Nephron (organoid): Measurements from ENCODE around the gene RCSD1.
"Not testable (repeated sequence)": the region's sequence is repeated elsewhere in the genome, so short reads cannot be mapped to it uniquely, and the experiment has no call there.

Experiments used
- H3K27ac Mint-ChIP-seq, 3 experiments: 2 replicates each; pipeline ENCODE4 v1.8.0; 2020; ENCODE audit warnings: mixed read lengths in 3 of 3, mild to moderate bottlenecking in 2 of 3, moderate library complexity in 1 of 3
- H3K27me3 Mint-ChIP-seq: 2 replicates; pipeline ENCODE4 v1.8.0; 2021; ENCODE audit warnings: low read depth, mild to moderate bottlenecking, moderate library complexity, mixed read lengths
- H3K36me3 Mint-ChIP-seq: 2 replicates; pipeline ENCODE4 v1.8.0; 2020; ENCODE audit warnings: low read depth, mixed read lengths
- H3K4me1 Mint-ChIP-seq: 2 replicates; pipeline ENCODE4 v1.8.0; 2020; ENCODE audit warnings: mixed read lengths
- H3K4me3 Mint-ChIP-seq, 3 experiments: 2 replicates each; pipeline ENCODE4 v1.8.0; 2020; ENCODE audit warnings: mild to moderate bottlenecking in 3 of 3, mixed read lengths in 3 of 3, moderate library complexity in 2 of 3
- H3K9me3 Mint-ChIP-seq: 2 replicates; pipeline ENCODE4 v1.8.0; 2020; ENCODE audit warnings: mixed read lengths
- CTCF ChIP-seq, 3 experiments: fragments of 200-600 bp; sonication (generic); IDR thresholded peaks; one replicate each; pipeline ENCODE4 v1.5.0; 2021; ENCODE audit warnings: antibody characterized with exemption in 3 of 3; ENCODE audit not compliant: unreplicated experiment in 3 of 3

The RCSD1 gene

GRCh38 chr1:167734227-167734626 lies 104.2 kb downstream of the RCSD1 start:
- Mint-ChIP-seq H3K27ac (no peak overlapping the region), H3K27me3 (no peaks in the 10 kb centered on the region), H3K9me3 (peaks cover 5% of the 10 kb centered on the region), H3K4me1 (no peaks in the 10 kb centered on the region), H3K4me3 (no peak overlapping the region), H3K36me3 (peaks cover 56% of the 10 kb centered on the region)
- no peak for TF ChIP-seq CTCF (IDR thresholded peaks at IDR 0.05; ENCODE audit: unreplicated experiment in 3 of 3)

GRCh38 chr1:167734841-167735240 lies 104.8 kb downstream of the RCSD1 start:
- Mint-ChIP-seq H3K4me3 (no peak overlapping the region), H3K27ac (no peak overlapping the region), H3K9me3 (peaks cover 5% of the 10 kb centered on the region), H3K27me3 (no peaks in the 10 kb centered on the region), H3K36me3 (peaks cover 58% of the 10 kb centered on the region), H3K4me1 (no peaks in the 10 kb centered on the region)
- no peak for TF ChIP-seq CTCF (IDR thresholded peaks at IDR 0.05; ENCODE audit: unreplicated experiment in 3 of 3)

- Mint-ChIP-seq H3K9me3 (peaks cover 5% of the 10 kb centered on the region), H3K4me1 (no peaks in the 10 kb centered on the region), H3K27me3 (no peaks in the 10 kb centered on the region), H3K36me3 (peaks cover 47% of the 10 kb centered on the region), H3K27ac (no peak overlapping the region), H3K4me3 (no peak overlapping the region)
- no peak for TF ChIP-seq CTCF (IDR thresholded peaks at IDR 0.05; ENCODE audit: unreplicated experiment in 3 of 3)
Observed at GRCh38 chr1:167737169-167737568, 107.1 kb downstream of the RCSD1 start.

- Mint-ChIP-seq H3K4me3 (no peak overlapping the region), H3K36me3 (peaks cover 49% of the 10 kb centered on the region), H3K27me3 (no peaks in the 10 kb centered on the region)
Observed at GRCh38 chr1:167738158-167738557, 108.1 kb downstream of the RCSD1 start.

GRCh38 chr1:167739752-167740151 lies 109.7 kb downstream of the RCSD1 start:
- Mint-ChIP-seq H3K9me3 (peaks cover 5% of the 10 kb centered on the region), H3K4me1 (peaks cover 10% of the 10 kb centered on the region), H3K27ac (peak overlapping the region; percentile 8 to 73 (median 47)), H3K36me3 (peaks cover 37% of the 10 kb centered on the region), H3K4me3 (no peak overlapping the region), H3K27me3 (no peaks in the 10 kb centered on the region)
- TF ChIP-seq CTCF (IDR thresholded peaks at IDR 0.05; ENCODE audit: unreplicated experiment in 3 of 3), result no peak

More at GRCh38 chr1:167738158-167738557, 108.1 kb downstream of the RCSD1 start:
- Mint-ChIP-seq H3K4me1 (peaks cover 6% of the 10 kb centered on the region), H3K27ac (no peak overlapping the region), H3K9me3 (peaks cover 5% of the 10 kb centered on the region)
- no peak for TF ChIP-seq CTCF (IDR thresholded peaks at IDR 0.05; ENCODE audit: unreplicated experiment in 3 of 3)

GRCh38 chr1:167741103-167741502 lies 111.1 kb downstream of the RCSD1 start:
- not testable (repeated sequence) for H3K27ac Mint-ChIP-seq, H3K27me3 Mint-ChIP-seq, H3K4me3 Mint-ChIP-seq, H3K9me3 Mint-ChIP-seq
- Mint-ChIP-seq H3K4me1 (peaks cover 14% of the 10 kb centered on the region), H3K36me3 (peaks cover 33% of the 10 kb centered on the region)

GRCh38 chr1:167742392-167743057 lies 112.5 kb downstream of the RCSD1 start:
- Mint-ChIP-seq H3K36me3 (peaks cover 33% of the 10 kb centered on the region), H3K4me1 (peaks cover 27% of the 10 kb centered on the region)
- H3K27me3 Mint-ChIP-seq, H3K27ac Mint-ChIP-seq, H3K9me3 Mint-ChIP-seq, H3K4me3 Mint-ChIP-seq: not testable (repeated sequence)
